HepG2 (cell line): ENCODE measurements around the gene CAMK2D. TPM values are rescaled to one million over a fixed set of nuclear protein-coding genes. Genes with fewer than 3 reads are reported as not detected.

Source experiments
- ATF2 ChIP-seq: sonication (generic); formaldehyde crosslinking; IDR thresholded peaks from 2 replicates; pipeline ENCODE4 v1.4.0; 2020; ENCODE audit warnings: missing genetic modification reagents
- EZH2 ChIP-seq: conservative IDR thresholded peaks from 2 replicates; pipeline ENCODE4 v1.6.1; 2012; ENCODE audit warnings: mild to moderate bottlenecking, low read depth, low read length, moderate library complexity
- MNT ChIP-seq: fragments of 450-650 bp; IDR thresholded peaks from 2 replicates; pipeline ENCODE4 v1.6.1; 2016
- PITX1 ChIP-seq: sonication (generic); formaldehyde crosslinking; IDR thresholded peaks from 2 replicates; pipeline ENCODE4 v1.5.1; 2020; ENCODE audit warnings: mild to moderate bottlenecking, missing genetic modification reagents
- POLR2G ChIP-seq: fragments of 200-400 bp; formaldehyde crosslinking; IDR thresholded peaks from 2 replicates; pipeline ENCODE4 v1.6.1; 2018; ENCODE audit warnings: mild to moderate bottlenecking, low read depth, low read length, moderate library complexity
- RAD51 ChIP-seq: fragments of 450-650 bp; IDR thresholded peaks from 2 replicates; pipeline ENCODE4 v1.6.1; 2016; ENCODE audit warnings: borderline replicate concordance
- SKI ChIP-seq: fragments of 450-650 bp; IDR thresholded peaks from one replicate; pipeline ENCODE4 v1.6.1; 2018; ENCODE audit warnings: mild to moderate bottlenecking; ENCODE audit not compliant: partially characterized antibody
- SMAD9 ChIP-seq: sonication (generic); formaldehyde crosslinking; IDR thresholded peaks from 2 replicates; pipeline ENCODE4 v1.5.1; 2020; ENCODE audit warnings: mild to moderate bottlenecking, missing genetic modification reagents
- ZNF260 ChIP-seq: sonication (generic); formaldehyde crosslinking; IDR thresholded peaks from 2 replicates; pipeline ENCODE4 v1.4.0; 2020; ENCODE audit warnings: missing genetic modification reagents, low read depth, mild to moderate bottlenecking, borderline replicate concordance
- ZNF343 ChIP-seq: sonication (generic); formaldehyde crosslinking; IDR thresholded peaks from 2 replicates; pipeline ENCODE4 v1.4.0; 2020; ENCODE audit warnings: mild to moderate bottlenecking, missing genetic modification reagents
- polyA plus RNA-seq, 8 experiments: library from polyadenylated mRNA; depleted of rRNA in 3 of 8; stranded (reverse) in 7 of 8; unstranded in 1 of 8; fragments of >200 nt; fragmentation: Illumina TruSeq in 4 of 8; extraction: Trizol in 4 of 8; gene quantifications; 2 replicates each; pipeline versions ENCODE4 v1.2.1 to v1.2.3, GENCODE V29; 2011 to 2016; ENCODE audit warnings: low read depth in 4 of 8, missing spikeins in 1 of 8, mixed read lengths in 1 of 8; ENCODE audit not compliant: insufficient read depth in 1 of 8
- total RNA-seq, 5 experiments: library from RNA; depleted of rRNA; stranded (reverse); fragments of >200 nt; fragmentation: Illumina TruSeq; extraction: Trizol; gene quantifications; 2 replicates each; pipeline ENCODE4 v1.2.3, GENCODE V29; 2016; ENCODE audit warnings: low read depth in 1 of 5
- TF ChIP-seq, protein P1 (sequence below): sonication (generic); formaldehyde crosslinking; IDR thresholded peaks from 2 replicates; pipeline ENCODE4 v1.4.0; 2020; ENCODE audit warnings: missing genetic modification reagents
- TF ChIP-seq, protein P2 (sequence below): sonication (generic); formaldehyde crosslinking; IDR thresholded peaks from 2 replicates; pipeline ENCODE4 v1.4.0; 2020; ENCODE audit warnings: missing genetic modification reagents
- TF ChIP-seq, protein P3 (sequence below): sonication (generic); formaldehyde crosslinking; IDR thresholded peaks from 2 replicates; pipeline ENCODE4 v1.4.0; 2020; ENCODE audit warnings: mild to moderate bottlenecking, missing genetic modification reagents
- TF ChIP-seq, protein P4 (sequence below): sonication (generic); formaldehyde crosslinking; IDR thresholded peaks from 2 replicates; pipeline ENCODE4 v1.8.1; 2023; ENCODE audit warnings: missing genetic modification reagents, inconsistent platforms, borderline replicate concordance
- TF ChIP-seq, protein P5 (sequence below): sonication (generic); formaldehyde crosslinking; conservative IDR thresholded peaks from 2 replicates; pipeline ENCODE4 v1.4.0; 2020; ENCODE audit warnings: missing genetic modification reagents

CAMK2D gene
- total and polyA plus RNA-seq, 2 of the 13 experiments (the other 11 are each of a cell fraction or from before 2014, with no cell fraction given): 18.0 to 65.4 TPM

DNA sequence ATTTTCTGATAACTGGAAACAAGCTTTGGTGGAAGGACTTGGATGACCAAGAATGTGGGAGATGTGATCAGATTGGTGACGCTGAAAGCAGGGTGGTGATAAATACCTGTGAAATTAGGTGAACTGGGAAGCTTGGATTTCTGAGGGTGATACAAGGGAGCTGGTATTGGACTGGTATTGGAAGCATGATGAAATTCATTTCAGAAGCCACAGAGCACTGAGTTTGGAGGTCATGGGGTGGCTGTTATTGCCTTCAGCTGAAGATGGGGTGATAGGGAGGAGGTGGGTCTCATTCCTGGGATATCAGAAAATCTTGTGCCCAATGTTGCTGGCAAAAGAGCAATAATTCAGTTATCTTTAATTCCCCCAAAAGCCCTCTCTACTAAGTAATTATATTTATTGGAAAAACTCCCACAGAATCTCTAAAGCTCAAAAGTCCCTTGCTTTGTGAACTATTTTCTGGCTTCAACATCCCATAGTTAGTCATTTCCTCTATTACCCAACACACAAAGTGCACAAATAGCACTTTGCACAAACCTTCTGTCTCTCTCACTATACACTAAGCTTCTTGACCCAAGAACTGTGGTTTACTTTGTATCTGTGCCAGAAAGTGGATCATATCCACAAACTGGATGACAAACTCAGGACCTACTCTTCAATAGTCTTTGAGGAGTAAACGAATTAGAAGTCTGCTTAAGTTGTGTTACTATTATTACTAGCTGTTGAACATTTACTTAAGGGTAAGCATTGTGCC, 23.1 kb upstream of the CAMK2D start (continued):
- no peak for TF ChIP-seq ATF2 (CRISPR knock-in tag)
- TF ChIP-seq, protein P1, sequence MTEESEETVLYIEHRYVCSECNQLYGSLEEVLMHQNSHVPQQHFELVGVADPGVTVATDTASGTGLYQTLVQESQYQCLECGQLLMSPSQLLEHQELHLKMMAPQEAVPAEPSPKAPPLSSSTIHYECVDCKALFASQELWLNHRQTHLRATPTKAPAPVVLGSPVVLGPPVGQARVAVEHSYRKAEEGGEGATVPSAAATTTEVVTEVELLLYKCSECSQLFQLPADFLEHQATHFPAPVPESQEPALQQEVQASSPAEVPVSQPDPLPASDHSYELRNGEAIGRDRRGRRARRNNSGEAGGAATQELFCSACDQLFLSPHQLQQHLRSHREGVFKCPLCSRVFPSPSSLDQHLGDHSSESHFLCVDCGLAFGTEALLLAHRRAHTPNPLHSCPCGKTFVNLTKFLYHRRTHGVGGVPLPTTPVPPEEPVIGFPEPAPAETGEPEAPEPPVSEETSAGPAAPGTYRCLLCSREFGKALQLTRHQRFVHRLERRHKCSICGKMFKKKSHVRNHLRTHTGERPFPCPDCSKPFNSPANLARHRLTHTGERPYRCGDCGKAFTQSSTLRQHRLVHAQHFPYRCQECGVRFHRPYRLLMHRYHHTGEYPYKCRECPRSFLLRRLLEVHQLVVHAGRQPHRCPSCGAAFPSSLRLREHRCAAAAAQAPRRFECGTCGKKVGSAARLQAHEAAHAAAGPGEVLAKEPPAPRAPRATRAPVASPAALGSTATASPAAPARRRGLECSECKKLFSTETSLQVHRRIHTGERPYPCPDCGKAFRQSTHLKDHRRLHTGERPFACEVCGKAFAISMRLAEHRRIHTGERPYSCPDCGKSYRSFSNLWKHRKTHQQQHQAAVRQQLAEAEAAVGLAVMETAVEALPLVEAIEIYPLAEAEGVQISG (CRISPR knock-in tag): no peak
- no peak for TF ChIP-seq MNT
- TF ChIP-seq, protein P2, sequence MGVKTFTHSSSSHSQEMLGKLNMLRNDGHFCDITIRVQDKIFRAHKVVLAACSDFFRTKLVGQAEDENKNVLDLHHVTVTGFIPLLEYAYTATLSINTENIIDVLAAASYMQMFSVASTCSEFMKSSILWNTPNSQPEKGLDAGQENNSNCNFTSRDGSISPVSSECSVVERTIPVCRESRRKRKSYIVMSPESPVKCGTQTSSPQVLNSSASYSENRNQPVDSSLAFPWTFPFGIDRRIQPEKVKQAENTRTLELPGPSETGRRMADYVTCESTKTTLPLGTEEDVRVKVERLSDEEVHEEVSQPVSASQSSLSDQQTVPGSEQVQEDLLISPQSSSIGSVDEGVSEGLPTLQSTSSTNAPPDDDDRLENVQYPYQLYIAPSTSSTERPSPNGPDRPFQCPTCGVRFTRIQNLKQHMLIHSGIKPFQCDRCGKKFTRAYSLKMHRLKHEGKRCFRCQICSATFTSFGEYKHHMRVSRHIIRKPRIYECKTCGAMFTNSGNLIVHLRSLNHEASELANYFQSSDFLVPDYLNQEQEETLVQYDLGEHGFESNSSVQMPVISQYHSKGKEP (CRISPR knock-in tag): no peak
- TF ChIP-seq SMAD9: no peak
- TF ChIP-seq, protein P3, sequence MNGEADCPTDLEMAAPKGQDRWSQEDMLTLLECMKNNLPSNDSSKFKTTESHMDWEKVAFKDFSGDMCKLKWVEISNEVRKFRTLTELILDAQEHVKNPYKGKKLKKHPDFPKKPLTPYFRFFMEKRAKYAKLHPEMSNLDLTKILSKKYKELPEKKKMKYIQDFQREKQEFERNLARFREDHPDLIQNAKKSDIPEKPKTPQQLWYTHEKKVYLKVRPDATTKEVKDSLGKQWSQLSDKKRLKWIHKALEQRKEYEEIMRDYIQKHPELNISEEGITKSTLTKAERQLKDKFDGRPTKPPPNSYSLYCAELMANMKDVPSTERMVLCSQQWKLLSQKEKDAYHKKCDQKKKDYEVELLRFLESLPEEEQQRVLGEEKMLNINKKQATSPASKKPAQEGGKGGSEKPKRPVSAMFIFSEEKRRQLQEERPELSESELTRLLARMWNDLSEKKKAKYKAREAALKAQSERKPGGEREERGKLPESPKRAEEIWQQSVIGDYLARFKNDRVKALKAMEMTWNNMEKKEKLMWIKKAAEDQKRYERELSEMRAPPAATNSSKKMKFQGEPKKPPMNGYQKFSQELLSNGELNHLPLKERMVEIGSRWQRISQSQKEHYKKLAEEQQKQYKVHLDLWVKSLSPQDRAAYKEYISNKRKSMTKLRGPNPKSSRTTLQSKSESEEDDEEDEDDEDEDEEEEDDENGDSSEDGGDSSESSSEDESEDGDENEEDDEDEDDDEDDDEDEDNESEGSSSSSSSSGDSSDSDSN (CRISPR knock-in tag): no peak
- no peak for TF ChIP-seq SKI
- no peak for TF ChIP-seq EZH2
- TF ChIP-seq, protein P4, sequence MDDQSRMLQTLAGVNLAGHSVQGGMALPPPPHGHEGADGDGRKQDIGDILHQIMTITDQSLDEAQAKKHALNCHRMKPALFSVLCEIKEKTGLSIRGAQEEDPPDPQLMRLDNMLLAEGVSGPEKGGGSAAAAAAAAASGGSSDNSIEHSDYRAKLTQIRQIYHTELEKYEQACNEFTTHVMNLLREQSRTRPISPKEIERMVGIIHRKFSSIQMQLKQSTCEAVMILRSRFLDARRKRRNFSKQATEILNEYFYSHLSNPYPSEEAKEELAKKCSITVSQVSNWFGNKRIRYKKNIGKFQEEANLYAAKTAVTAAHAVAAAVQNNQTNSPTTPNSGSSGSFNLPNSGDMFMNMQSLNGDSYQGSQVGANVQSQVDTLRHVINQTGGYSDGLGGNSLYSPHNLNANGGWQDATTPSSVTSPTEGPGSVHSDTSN (CRISPR knock-in tag): no peak
- no peak for TF ChIP-seq PITX1 (CRISPR knock-in tag)
- TF ChIP-seq, protein P5, sequence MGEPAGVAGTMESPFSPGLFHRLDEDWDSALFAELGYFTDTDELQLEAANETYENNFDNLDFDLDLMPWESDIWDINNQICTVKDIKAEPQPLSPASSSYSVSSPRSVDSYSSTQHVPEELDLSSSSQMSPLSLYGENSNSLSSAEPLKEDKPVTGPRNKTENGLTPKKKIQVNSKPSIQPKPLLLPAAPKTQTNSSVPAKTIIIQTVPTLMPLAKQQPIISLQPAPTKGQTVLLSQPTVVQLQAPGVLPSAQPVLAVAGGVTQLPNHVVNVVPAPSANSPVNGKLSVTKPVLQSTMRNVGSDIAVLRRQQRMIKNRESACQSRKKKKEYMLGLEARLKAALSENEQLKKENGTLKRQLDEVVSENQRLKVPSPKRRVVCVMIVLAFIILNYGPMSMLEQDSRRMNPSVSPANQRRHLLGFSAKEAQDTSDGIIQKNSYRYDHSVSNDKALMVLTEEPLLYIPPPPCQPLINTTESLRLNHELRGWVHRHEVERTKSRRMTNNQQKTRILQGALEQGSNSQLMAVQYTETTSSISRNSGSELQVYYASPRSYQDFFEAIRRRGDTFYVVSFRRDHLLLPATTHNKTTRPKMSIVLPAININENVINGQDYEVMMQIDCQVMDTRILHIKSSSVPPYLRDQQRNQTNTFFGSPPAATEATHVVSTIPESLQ (CRISPR knock-in tag): no peak
- TF ChIP-seq ZNF343 (CRISPR knock-in tag): no peak
- TF ChIP-seq RAD51: no peak
- no peak for TF ChIP-seq ZNF260 (CRISPR knock-in tag)
- TF ChIP-seq POLR2G: no peak
